ENCODE data around the gene LZTFL1.
A peak's percentile ranks its signal among the peaks of the same experiment; 100 is the strongest.

The LZTFL1 gene

DNA sequence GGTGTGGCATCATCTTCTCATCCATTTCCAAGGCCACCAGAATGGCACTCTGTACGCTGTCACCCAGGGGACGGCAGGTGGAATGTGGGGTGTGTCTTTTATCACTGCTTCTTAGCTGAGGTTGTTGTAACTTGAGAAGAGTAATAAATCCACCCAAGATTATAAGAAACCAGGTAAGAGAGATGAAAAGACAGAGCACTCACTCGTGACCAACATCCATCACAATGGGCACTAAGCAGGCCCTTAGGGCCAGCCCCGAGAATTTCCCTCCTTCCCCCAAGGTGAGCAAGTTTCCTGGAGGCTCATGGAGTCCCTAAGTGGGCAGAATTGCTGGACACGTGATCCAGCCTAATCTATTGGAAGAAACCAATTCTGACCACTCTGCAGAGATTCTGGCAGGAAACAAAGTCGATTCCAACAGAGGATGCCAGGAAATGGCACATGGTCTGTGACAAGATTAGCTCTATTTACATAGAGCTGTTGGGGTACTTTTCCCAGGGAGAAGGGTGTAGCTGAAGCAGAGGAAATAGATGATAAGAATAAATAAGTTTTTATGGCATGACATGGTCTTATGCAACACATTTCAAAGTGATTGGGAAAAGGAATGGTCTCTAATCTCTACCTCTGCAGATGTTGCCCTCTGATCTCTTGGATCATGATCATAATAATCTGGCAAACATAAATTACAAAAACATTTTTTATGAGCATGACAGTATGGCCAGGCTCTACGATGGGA lies 68.0 kb downstream of the LZTFL1 start:
- H3K27me3 Mint-ChIP-seq = peaks cover 0 to 8% of the 10 kb centered on the region in 2 donors
- no peak for ATAC-seq (replicated peaks)
- peak overlapping the region in 1 of 2 donors; percentile 8 for H3K4me3 Mint-ChIP-seq
- DNase-seq = no peak
- peaks cover 3% of the 10 kb centered on the region for H3K36me3 Mint-ChIP-seq (ENCODE audit: insufficient read depth)
- no peaks in the 10 kb centered on the region for H3K9me3 Mint-ChIP-seq
- no peak overlapping the region for H3K27ac Mint-ChIP-seq
- peaks cover 7 to 23% of the 10 kb centered on the region in 2 donors for H3K4me1 Mint-ChIP-seq (ENCODE audit: low read depth in 2 of 2)
